Naive B cell (primary cell): ENCODE results near the gene DAPK2. TPM values are rescaled to one million over a fixed set of nuclear protein-coding genes. Genes with fewer than 3 reads are reported as not detected.

Experiments used
- ATAC-seq, 2 donors: fragments of 150-1000 bp; cut with Tn5 transposase; 2 replicates each; pipeline ENCODE4 v1.10.0; 2021; ENCODE audit warnings: low read depth in 2 of 2, mild to moderate bottlenecking in 2 of 2, moderate library complexity in 2 of 2
- DNase-seq: peaks from one replicate; pipeline ENCODE4 v3.0.0; 2022
- H3K27ac Mint-ChIP-seq, 6 donors: one replicate each; pipeline ENCODE4 v1.8.0; 2020 to 2022; ENCODE audit warnings: mild to moderate bottlenecking in 6 of 6, mixed read lengths in 6 of 6, moderate library complexity in 5 of 6, inconsistent platforms in 2 of 6
- H3K27me3 Mint-ChIP-seq, 3 donors: one replicate each; pipeline ENCODE4 v1.8.0; 2021 to 2022; ENCODE audit warnings: mixed read lengths in 3 of 3, mild to moderate bottlenecking in 1 of 3
- H3K36me3 Mint-ChIP-seq, 2 donors: one replicate each; pipeline ENCODE4 v1.8.0; 2020 to 2022; ENCODE audit warnings: mixed read lengths in 2 of 2, inconsistent platforms in 1 of 2, mild to moderate bottlenecking in 1 of 2
- H3K4me1 Mint-ChIP-seq, 3 donors: one replicate each; pipeline ENCODE4 v1.8.0; 2020 to 2022; ENCODE audit warnings: mixed read lengths in 3 of 3, inconsistent platforms in 1 of 3, mild to moderate bottlenecking in 1 of 3, moderate library complexity in 1 of 3
- H3K4me3 Mint-ChIP-seq, 8 donors: one replicate each; pipeline ENCODE4 v1.8.0; 2020 to 2022; ENCODE audit warnings: mild to moderate bottlenecking in 8 of 8, mixed read lengths in 8 of 8, moderate library complexity in 8 of 8, inconsistent platforms in 2 of 8
- H3K9me3 Mint-ChIP-seq, 7 donors: one replicate each; pipeline ENCODE4 v1.8.0; 2020 to 2022; ENCODE audit warnings: mixed read lengths in 7 of 7, mild to moderate bottlenecking in 5 of 7, inconsistent platforms in 2 of 7, moderate library complexity in 1 of 7
- polyA plus RNA-seq, 6 donors: library from polyadenylated mRNA; unstranded; fragments of 300-500 nt; fragmentation: Illumina TruSeq; gene quantifications; one replicate each; pipeline ENCODE4 v1.2.3, GENCODE V29; 2021; ENCODE audit warnings: low read depth in 6 of 6

Gene DAPK2
- polyA plus RNA-seq, 6 donors from 2014 or later = 0.69 to 10.3 (median 0.96) TPM

- Mint-ChIP-seq H3K9me3 (no peaks in the 10 kb centered on the region), H3K4me1 (peaks cover 20 to 54% (median 31%) of the 10 kb centered on the region in 3 donors), H3K4me3 (peak overlapping the region; percentile 6 to 92 (median 86)), H3K27ac (peak overlapping the region; percentile 94 to 99 (median 98)), H3K36me3 (no peaks in the 10 kb centered on the region), H3K27me3 (peaks cover 0 to 6% (median 0%) of the 10 kb centered on the region in 3 donors)
- ATAC-seq = peak; percentile 98 to 99
- peak; percentile 88 for DNase-seq
Measured at GRCh38 chr15:64010719-64011118, 35.6 kb downstream of the DAPK2 start.

GRCh38 chr15:64009798-64010261 lies 36.5 kb downstream of the DAPK2 start:
- peak overlapping the region in 5 of 8 donors; percentile 82 to 92 (median 89) for H3K4me3 Mint-ChIP-seq
- H3K36me3 Mint-ChIP-seq = no peaks in the 10 kb centered on the region
- ATAC-seq (no peak), DNase-seq (no peak)
- peaks cover 0 to 6% (median 0%) of the 10 kb centered on the region in 3 donors for H3K27me3 Mint-ChIP-seq
- peaks cover 20 to 52% (median 31%) of the 10 kb centered on the region in 3 donors for H3K4me1 Mint-ChIP-seq
- H3K9me3 Mint-ChIP-seq = no peaks in the 10 kb centered on the region
- H3K27ac Mint-ChIP-seq = peak overlapping the region; percentile 94 to 99 (median 98)

- peaks cover 20 to 49% (median 31%) of the 10 kb centered on the region in 3 donors for H3K4me1 Mint-ChIP-seq
- DNase-seq = no peak
- H3K27me3 Mint-ChIP-seq = peaks cover 0 to 6% (median 0%) of the 10 kb centered on the region in 3 donors
Measured at GRCh38 chr15:64009241-64009640, 37.0 kb downstream of the DAPK2 start.

GRCh38 chr15:64008177-64008576 lies 38.1 kb downstream of the DAPK2 start:
- DNase-seq (no peak), ATAC-seq (no peak)
- Mint-ChIP-seq H3K4me3 (no peak overlapping the region), H3K27ac (peak overlapping the region in 2 of 6 donors; percentile 10 to 98), H3K27me3 (peaks cover 0 to 6% (median 0%) of the 10 kb centered on the region in 3 donors), H3K9me3 (no peaks in the 10 kb centered on the region), H3K4me1 (peaks cover 24 to 55% (median 33%) of the 10 kb centered on the region in 3 donors), H3K36me3 (no peaks in the 10 kb centered on the region)

More at GRCh38 chr15:64009241-64009640, 37.0 kb downstream of the DAPK2 start:
- Mint-ChIP-seq H3K27ac (peak overlapping the region; percentile 94 to 99 (median 98)), H3K4me3 (peak overlapping the region in 6 of 8 donors; percentile 9 to 92 (median 82)), H3K36me3 (no peaks in the 10 kb centered on the region), H3K9me3 (no peaks in the 10 kb centered on the region)
- no peak for ATAC-seq

- Mint-ChIP-seq H3K27me3 (peaks cover 0 to 11% (median 3%) of the 10 kb centered on the region in 3 donors), H3K4me3 (no peak overlapping the region), H3K27ac (peak overlapping the region in 1 of 6 donors; percentile 53), H3K9me3 (no peaks in the 10 kb centered on the region), H3K36me3 (peaks cover 0 to 2% of the 10 kb centered on the region in 2 donors), H3K4me1 (peaks cover 24 to 59% (median 31%) of the 10 kb centered on the region in 3 donors)
- ATAC-seq = no peak
- DNase-seq = no peak
Measured at GRCh38 chr15:64006642-64007041, 39.6 kb downstream of the DAPK2 start.

GRCh38 chr15:64004587-64004986 lies 41.7 kb downstream of the DAPK2 start:
- Mint-ChIP-seq H3K9me3 (no peaks in the 10 kb centered on the region), H3K36me3 (peaks cover 0 to 10% of the 10 kb centered on the region in 2 donors), H3K27ac (no peak overlapping the region), H3K27me3 (peaks cover 10 to 31% (median 11%) of the 10 kb centered on the region in 3 donors), H3K4me3 (no peak overlapping the region), H3K4me1 (peaks cover 22 to 56% (median 24%) of the 10 kb centered on the region in 3 donors)
- ATAC-seq = no peak
- no peak for DNase-seq

GRCh38 chr15:64004056-64004455 lies 42.2 kb downstream of the DAPK2 start:
- peaks cover 18 to 56% (median 19%) of the 10 kb centered on the region in 3 donors for H3K4me1 Mint-ChIP-seq
- no peak for DNase-seq
- peaks cover 0 to 10% of the 10 kb centered on the region in 2 donors for H3K36me3 Mint-ChIP-seq
- H3K27me3 Mint-ChIP-seq = peaks cover 10 to 32% (median 11%) of the 10 kb centered on the region in 3 donors
- no peaks in the 10 kb centered on the region for H3K9me3 Mint-ChIP-seq
- no peak overlapping the region for H3K4me3 Mint-ChIP-seq
- peak overlapping the region in 2 of 6 donors; percentile 24 to 44 for H3K27ac Mint-ChIP-seq
- no peak for ATAC-seq

- Mint-ChIP-seq H3K9me3 (no peaks in the 10 kb centered on the region), H3K36me3 (peaks cover 0 to 10% of the 10 kb centered on the region in 2 donors), H3K27ac (peak overlapping the region in 1 of 6 donors; percentile 18), H3K4me1 (peaks cover 19 to 53% (median 19%) of the 10 kb centered on the region in 3 donors), H3K27me3 (peaks cover 10 to 32% (median 11%) of the 10 kb centered on the region in 3 donors), H3K4me3 (no peak overlapping the region)
- ATAC-seq (no peak), DNase-seq (no peak)
Measured at GRCh38 chr15:64003182-64003581, 43.1 kb downstream of the DAPK2 start.

GRCh38 chr15:64001148-64001547 lies 45.1 kb downstream of the DAPK2 start:
- Mint-ChIP-seq H3K27ac (peak overlapping the region in 3 of 6 donors; percentile 37 to 43 (median 41)), H3K4me1 (peaks cover 19 to 35% (median 19%) of the 10 kb centered on the region in 3 donors), H3K9me3 (no peaks in the 10 kb centered on the region), H3K4me3 (no peak overlapping the region), H3K27me3 (peaks cover 10 to 27% (median 11%) of the 10 kb centered on the region in 3 donors), H3K36me3 (peaks cover 0 to 10% of the 10 kb centered on the region in 2 donors)
- no peak for DNase-seq
- ATAC-seq = no peak

- Mint-ChIP-seq H3K4me1 (peaks cover 19 to 35% (median 24%) of the 10 kb centered on the region in 3 donors), H3K27ac (peak overlapping the region in 1 of 6 donors; percentile 79), H3K36me3 (peaks cover 0 to 10% of the 10 kb centered on the region in 2 donors), H3K9me3 (no peaks in the 10 kb centered on the region), H3K27me3 (peaks cover 10 to 25% (median 11%) of the 10 kb centered on the region in 3 donors), H3K4me3 (peak overlapping the region in 1 of 8 donors; percentile 16)
- DNase-seq (no peak), ATAC-seq (no peak)
Measured at GRCh38 chr15:64000183-64000951, 45.9 kb downstream of the DAPK2 start.

- H3K27ac Mint-ChIP-seq = no peak overlapping the region
- H3K4me1 Mint-ChIP-seq = peaks cover 19 to 36% (median 29%) of the 10 kb centered on the region in 3 donors
Measured at GRCh38 chr15:63999177-63999576, 47.1 kb downstream of the DAPK2 start.

GRCh38 chr15:63998489-63998888 lies 47.8 kb downstream of the DAPK2 start:
- H3K9me3 Mint-ChIP-seq = no peaks in the 10 kb centered on the region
- H3K4me3 Mint-ChIP-seq = no peak overlapping the region
- H3K27ac Mint-ChIP-seq = no peak overlapping the region
- ATAC-seq = peak in 1 of 2 donors; percentile 52
- no peak for DNase-seq
- H3K4me1 Mint-ChIP-seq = peaks cover 22 to 37% (median 35%) of the 10 kb centered on the region in 3 donors
- peaks cover 10 to 25% (median 11%) of the 10 kb centered on the region in 3 donors for H3K27me3 Mint-ChIP-seq
- H3K36me3 Mint-ChIP-seq = peaks cover 0 to 10% of the 10 kb centered on the region in 2 donors

More at GRCh38 chr15:63999177-63999576, 47.1 kb downstream of the DAPK2 start:
- ATAC-seq (no peak), DNase-seq (no peak)
- peaks cover 0 to 10% of the 10 kb centered on the region in 2 donors for H3K36me3 Mint-ChIP-seq
- H3K27me3 Mint-ChIP-seq = peaks cover 10 to 25% (median 11%) of the 10 kb centered on the region in 3 donors
- no peaks in the 10 kb centered on the region for H3K9me3 Mint-ChIP-seq
- H3K4me3 Mint-ChIP-seq = no peak overlapping the region

GRCh38 chr15:63997715-63998442 lies 48.4 kb downstream of the DAPK2 start:
- H3K27ac Mint-ChIP-seq = no peak overlapping the region
- H3K9me3 Mint-ChIP-seq = no peaks in the 10 kb centered on the region
- peaks cover 10 to 25% (median 11%) of the 10 kb centered on the region in 3 donors for H3K27me3 Mint-ChIP-seq
- ATAC-seq (no peak), DNase-seq (no peak)
- peaks cover 26 to 43% (median 40%) of the 10 kb centered on the region in 3 donors for H3K4me1 Mint-ChIP-seq
- no peak overlapping the region for H3K4me3 Mint-ChIP-seq
- H3K36me3 Mint-ChIP-seq = peaks cover 0 to 10% of the 10 kb centered on the region in 2 donors
